ENCODE results near the gene TTC33.

DNA sequence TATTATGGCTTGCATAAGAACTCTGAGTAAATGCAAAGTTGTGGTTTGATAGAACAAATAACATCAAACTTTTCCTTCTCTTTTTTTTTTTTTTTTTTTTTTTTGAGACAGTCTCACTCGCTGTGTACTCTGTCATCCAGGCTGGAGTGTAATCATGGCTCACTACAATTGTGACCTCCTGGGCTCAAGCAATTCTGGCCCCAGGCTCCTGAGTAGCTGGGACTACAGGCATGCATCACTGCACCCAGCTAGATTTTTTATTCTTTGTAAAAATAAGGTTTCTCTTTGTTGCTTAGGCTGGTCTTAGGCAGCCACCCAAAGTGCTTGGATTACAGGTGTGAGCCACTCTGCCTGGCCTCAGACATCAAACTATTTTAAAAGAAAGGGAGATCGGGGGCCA is 95.0 kb downstream of the TTC33 start:
- TF ChIP-seq, protein P1, sequence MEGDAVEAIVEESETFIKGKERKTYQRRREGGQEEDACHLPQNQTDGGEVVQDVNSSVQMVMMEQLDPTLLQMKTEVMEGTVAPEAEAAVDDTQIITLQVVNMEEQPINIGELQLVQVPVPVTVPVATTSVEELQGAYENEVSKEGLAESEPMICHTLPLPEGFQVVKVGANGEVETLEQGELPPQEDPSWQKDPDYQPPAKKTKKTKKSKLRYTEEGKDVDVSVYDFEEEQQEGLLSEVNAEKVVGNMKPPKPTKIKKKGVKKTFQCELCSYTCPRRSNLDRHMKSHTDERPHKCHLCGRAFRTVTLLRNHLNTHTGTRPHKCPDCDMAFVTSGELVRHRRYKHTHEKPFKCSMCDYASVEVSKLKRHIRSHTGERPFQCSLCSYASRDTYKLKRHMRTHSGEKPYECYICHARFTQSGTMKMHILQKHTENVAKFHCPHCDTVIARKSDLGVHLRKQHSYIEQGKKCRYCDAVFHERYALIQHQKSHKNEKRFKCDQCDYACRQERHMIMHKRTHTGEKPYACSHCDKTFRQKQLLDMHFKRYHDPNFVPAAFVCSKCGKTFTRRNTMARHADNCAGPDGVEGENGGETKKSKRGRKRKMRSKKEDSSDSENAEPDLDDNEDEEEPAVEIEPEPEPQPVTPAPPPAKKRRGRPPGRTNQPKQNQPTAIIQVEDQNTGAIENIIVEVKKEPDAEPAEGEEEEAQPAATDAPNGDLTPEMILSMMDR (IDR thresholded peaks at IDR 0.05): no peak
- no peak for TF ChIP-seq POLR2AphosphoS5 (IDR thresholded peaks at IDR 0.05; ENCODE audit: low read depth, low read length)
- no peak for TF ChIP-seq EP300 (IDR thresholded peaks at IDR 0.05; ENCODE audit: borderline replicate concordance in 1 of 2, low read depth in 1 of 2, low read length in 1 of 2)

Measured in SK-N-SH (cell line).